Endothelial cell of umbilical vein (primary cell): ENCODE results near the gene LRFN2. TPM values are rescaled to one million over a fixed set of nuclear protein-coding genes. Genes with fewer than 3 reads are reported as not detected.

Source experiments
- BruUV-seq: library from RNA; stranded (reverse); fragments of 400-500 nt; replicated peaks from 2 replicates; lab custom pipeline; 2021; lab: Mats Ljungman, UMichigan
- CTCF ChIA-PET: fragments of 300-600, 350-600 bp; sonication (Branson Sonifier 250); formaldehyde crosslinking; loops from one replicate; lab custom pipeline; 2021; ENCODE audit warnings: antibody characterized with exemption, inconsistent platforms; lab: Charles Lee
- POLR2A ChIA-PET: fragments of 300-600, 350-600 bp; sonication (Branson Sonifier 250); formaldehyde crosslinking; loops from one replicate; lab custom pipeline; 2021; ENCODE audit warnings: antibody characterized with exemption, inconsistent platforms; lab: Charles Lee
- DNase-seq: peaks from one replicate; pipeline ENCODE4 v3.0.0-alpha.2; 2011; ENCODE audit warnings: low read depth, low spot score
- FAIRE-seq: peaks from 2 replicates; lab custom pipeline; 2011; peaks lifted over from hg19 to GRCh38; lab: Jason Lieb, UNC
- H2AFZ ChIP-seq: 2 replicates; pipeline ENCODE4 v1.6.0; 2012; ENCODE audit warnings: low read depth, low read length, control low read depth, inconsistent platforms
- H3K27ac ChIP-seq: 2 replicates; pipeline ENCODE4 v1.5.1; 2011; ENCODE audit warnings: low read depth, mild to moderate bottlenecking, control low read depth, low read length, moderate library complexity; ENCODE audit not compliant: insufficient read depth
- H3K27me3 ChIP-seq, 2 experiments: 2 replicates each; pipeline versions ENCODE4 v1.6.0 to v1.6.1; 2011; ENCODE audit warnings: low read length in 2 of 2, mixed read lengths in 1 of 2; ENCODE audit not compliant: control insufficient read depth in 2 of 2, insufficient read depth in 2 of 2
- H3K36me3 ChIP-seq, 2 experiments: 2 replicates in 1 of 2; 3 replicates in 1 of 2; pipeline ENCODE4 v1.5.1; 2011; ENCODE audit warnings: low read length in 2 of 2, mild to moderate bottlenecking in 1 of 2, moderate library complexity in 1 of 2; ENCODE audit not compliant: control insufficient read depth in 2 of 2, insufficient read depth in 2 of 2; ENCODE audit errors: extremely low read depth in 1 of 2
- H3K4me1 ChIP-seq: 3 replicates; pipeline ENCODE4 v1.5.1; 2011; ENCODE audit warnings: mild to moderate bottlenecking, low read length; ENCODE audit not compliant: control insufficient read depth, insufficient read depth; ENCODE audit errors: extremely low read depth
- H3K4me2 ChIP-seq: 2 replicates; pipeline ENCODE4 v1.6.1; 2011; ENCODE audit warnings: low read length, control low read depth, mixed read lengths; ENCODE audit not compliant: insufficient read depth
- H3K4me3 ChIP-seq, 3 experiments: fragments of 200-600 bp in 1 of 3; sonication (generic), shearing (Covaris generic) in 1 of 3; replicated peaks in 1 of 3; 2 replicates each; pipeline ENCODE4 v1.5.1; 2011 to 2016; ENCODE audit warnings: control low read depth in 3 of 3, low read length in 3 of 3, mild to moderate bottlenecking in 2 of 3, inconsistent platforms in 1 of 3, low read depth in 1 of 3, moderate library complexity in 1 of 3; ENCODE audit not compliant: insufficient read depth in 1 of 3
- H3K79me2 ChIP-seq: 2 replicates; pipeline ENCODE4 v1.6.0; 2012; ENCODE audit warnings: low read length, inconsistent platforms; ENCODE audit not compliant: control insufficient read depth, insufficient read depth
- H3K9ac ChIP-seq: replicated peaks from 2 replicates; pipeline ENCODE3; 2011; ENCODE audit warnings: low read length, control low read depth; ENCODE audit not compliant: insufficient read depth; ENCODE audit errors: extremely low read depth
- H3K9me1 ChIP-seq: replicated peaks from 3 replicates; pipeline ENCODE4 v1.6.0; 2011; ENCODE audit warnings: mild to moderate bottlenecking, low read length; ENCODE audit not compliant: control insufficient read depth, insufficient read depth; ENCODE audit errors: extremely low read depth
- H3K9me3 ChIP-seq: replicated peaks from 2 replicates; pipeline ENCODE4 v1.5.1; 2012; ENCODE audit warnings: low read length, inconsistent platforms; ENCODE audit not compliant: control insufficient read depth, insufficient read depth
- H4K20me1 ChIP-seq: replicated peaks from 2 replicates; pipeline ENCODE3; 2011; ENCODE audit warnings: mild to moderate bottlenecking, low read length; ENCODE audit not compliant: control insufficient read depth, insufficient read depth; ENCODE audit errors: extremely low read depth
- CTCF ChIP-seq, 2 donors: IDR thresholded peaks; 1 replicate in 1 of 2; 2 replicates in 1 of 2; pipeline ENCODE4 v1.5.1; 2011; ENCODE audit warnings: low read length in 2 of 2, mild to moderate bottlenecking in 2 of 2, moderate library complexity in 2 of 2, control low read depth in 1 of 2, inconsistent platforms in 1 of 2, low read depth in 1 of 2; ENCODE audit not compliant: insufficient read depth in 1 of 2; ENCODE audit errors: extremely low read depth in 1 of 2
- EZH2 ChIP-seq: IDR thresholded peaks from 2 replicates; pipeline ENCODE4 v1.6.1; 2012; ENCODE audit warnings: borderline replicate concordance, low read depth, mild to moderate bottlenecking, moderate library complexity, low read length, inconsistent platforms; ENCODE audit not compliant: severe bottlenecking
- FOS ChIP-seq: IDR thresholded peaks from 2 replicates; pipeline ENCODE4 v1.6.1; 2011; ENCODE audit warnings: mild to moderate bottlenecking, low read length, moderate library complexity, borderline replicate concordance; ENCODE audit not compliant: insufficient read depth
- GATA2 ChIP-seq: IDR thresholded peaks from 2 replicates; pipeline ENCODE4 v1.7.0; 2011; ENCODE audit warnings: low read depth, mild to moderate bottlenecking, moderate library complexity, mixed read lengths, low read length; ENCODE audit not compliant: insufficient read length, insufficient read depth
- JUN ChIP-seq: IDR thresholded peaks from 2 replicates; pipeline ENCODE4 v1.6.1; 2011; ENCODE audit warnings: borderline replicate concordance, low read depth; ENCODE audit not compliant: insufficient read length, insufficient read depth
- MAX ChIP-seq: IDR thresholded peaks from 2 replicates; pipeline ENCODE4 v1.6.1; 2011; ENCODE audit not compliant: insufficient read depth, insufficient read length
- MYC ChIP-seq: IDR thresholded peaks from one replicate; pipeline ENCODE4 v1.6.1; 2011; ENCODE audit warnings: mild to moderate bottlenecking, low read depth, low read length
- POLR2A ChIP-seq: IDR thresholded peaks from 2 replicates; pipeline ENCODE4 v1.6.1; 2012; ENCODE audit warnings: low read depth, mild to moderate bottlenecking, control low read depth, low read length
- POLR2AphosphoS5 ChIP-seq: IDR thresholded peaks from 2 replicates; pipeline ENCODE4 v1.6.1; 2012; ENCODE audit warnings: low read depth, mild to moderate bottlenecking, control low read depth, low read length, moderate library complexity; ENCODE audit not compliant: insufficient read depth
- dilution Hi-C: fragments of 300-500 bp; cut with MboI; formaldehyde crosslinking; loops from one replicate; pipeline ENCODE4 v1.15.0; 2019; ENCODE audit warnings: low sequenced_read_pairs; ENCODE audit not compliant: extremely low pct_ligation_motif_present
- intact Hi-C: fragments of 100-400 bp; cut with micrococcal nuclease; formaldehyde crosslinking; loops from one replicate; pipeline ENCODE4 v1.10.0; 2022
- polyA plus RNA-seq, 4 experiments: library from polyadenylated mRNA; depleted of rRNA in 3 of 4; stranded (reverse) in 3 of 4; unstranded in 1 of 4; fragments of >200 nt; gene quantifications; 2 replicates each; pipeline versions ENCODE4 v1.2.1 to v1.2.3, GENCODE V29; 2011 to 2012; ENCODE audit warnings: missing spikeins in 1 of 4
- total RNA-seq: library from RNA; stranded (reverse); gene quantifications from 2 replicates; pipeline ENCODE4 v1.2.3, GENCODE V29; 2021

Gene LRFN2
- total and polyA plus RNA-seq, 2 donors (not counting 3 experiments of a cell fraction or from before 2014, with no cell fraction given) = not detected

- dilution Hi-C loops (no loop called here), intact Hi-C loops (no loop called here)
- ChIA-PET POLR2A (no interaction called here), CTCF (no interaction called here)
- no peak for FAIRE-seq
- no TSS peak for BruUV-seq
- H4K20me1 ChIP-seq = no peaks in the 10 kb centered on the region
- H2AFZ ChIP-seq = no peak overlapping the region
- no peak for DNase-seq
- TF ChIP-seq EZH2 (no peak), POLR2A (no peak), MAX (no peak), JUN (no peak), CTCF (IDR thresholded peaks at IDR 0.05; ENCODE audit: extremely low read depth in 1 of 2, insufficient read depth in 1 of 2, low read depth in 1 of 2, low read length in 2 of 2) (no peak), MYC (no peak), POLR2AphosphoS5 (no peak), FOS (no peak), GATA2 (no peak)
- H3K9me3 ChIP-seq = no peaks in the 10 kb centered on the region
- no peaks in the 10 kb centered on the region for H3K27me3 ChIP-seq
- no peak overlapping the region for H3K9ac ChIP-seq
- no peak overlapping the region for H3K4me3 ChIP-seq
- H3K36me3 ChIP-seq = no peaks in the 10 kb centered on the region
- no peak overlapping the region for H3K27ac ChIP-seq
- no peaks in the 10 kb centered on the region for H3K4me1 ChIP-seq
- H3K9me1 ChIP-seq = no peaks in the 10 kb centered on the region
- H3K79me2 ChIP-seq = no peaks in the 10 kb centered on the region
- no peak overlapping the region for H3K4me2 ChIP-seq
Observed at GRCh38 chr6:40387127-40387870, 199.9 kb downstream of the LRFN2 start.
